Suprapubic skin (tissue), 3 donors: ENCODE data around the gene SMIM41.

Source experiments
- CTCF ChIP-seq, 2 donors: fragments of 200-600 bp in 1 of 2; fragments of 450-650 bp in 1 of 2; sonication (generic) in 1 of 2; IDR thresholded peaks; one replicate each; pipeline ENCODE4 v1.5.1; 2016 to 2019; ENCODE audit warnings: antibody characterized with exemption in 2 of 2, mild to moderate bottlenecking in 1 of 2, moderate library complexity in 1 of 2
- POLR2AphosphoS5 ChIP-seq, 3 donors: sonication (generic); formaldehyde crosslinking; IDR thresholded peaks; one replicate each; pipeline ENCODE4 v1.6.1; 2017; ENCODE audit warnings: antibody characterized with exemption in 3 of 3

GRCh38 chr12:52122540-52122871, 43.0 kb downstream of the SMIM41 start:
- TF ChIP-seq CTCF (IDR thresholded peaks at IDR 0.05) (no peak), POLR2AphosphoS5 (IDR thresholded peaks at IDR 0.05) (no peak)
